CD4-positive, alpha-beta T cell treated with Interleukin-4 for 4 hours (primary cell): Measurements from ENCODE around the gene MROH7.

Experiments used
- DNase-seq: peaks from one replicate; pipeline ENCODE4 v3.0.0-alpha.2; 2020

Gene MROH7

GRCh38 chr1:54701066-54701465 is 59.5 kb downstream of the MROH7 start:
- no peak for DNase-seq

- no peak for DNase-seq
These were observed 60.4 kb downstream of the MROH7 start for GRCh38 chr1:54701996-54702395.

- DNase-seq = no peak
These were observed 61.9 kb downstream of the MROH7 start for GRCh38 chr1:54703471-54703870.

GRCh38 chr1:54705153-54705552 is 63.6 kb downstream of the MROH7 start:
- DNase-seq = no peak

- no peak for DNase-seq
These were observed 64.8 kb downstream of the MROH7 start for GRCh38 chr1:54706419-54706818.

- DNase-seq = no peak
These were observed 66.8 kb downstream of the MROH7 start for GRCh38 chr1:54708385-54708784.

- no peak for DNase-seq
These were observed 68.1 kb downstream of the MROH7 start for GRCh38 chr1:54709547-54710292.

- DNase-seq = no peak
These were observed 68.8 kb downstream of the MROH7 start for GRCh38 chr1:54710434-54710833.

- no peak for DNase-seq
These were observed 69.3 kb downstream of the MROH7 start for GRCh38 chr1:54710841-54711240.

GRCh38 chr1:54711536-54711935 is 70.0 kb downstream of the MROH7 start:
- DNase-seq = no peak

- DNase-seq = no peak
These were observed 73.4 kb downstream of the MROH7 start for GRCh38 chr1:54714881-54715492.

GRCh38 chr1:54715493-54716298 is 74.1 kb downstream of the MROH7 start, which contains the start of gene TTC4:
TSS of gene TTC4 (plus strand) at chr1:54715861. CDS start at chr1:54715909, 48 bp downstream.
- DNase-seq = peak; percentile 79

- no peak for DNase-seq
These were observed 74.9 kb downstream of the MROH7 start for GRCh38 chr1:54716299-54717047.

- no peak for DNase-seq
These were observed 80.1 kb downstream of the MROH7 start for GRCh38 chr1:54721719-54722118.

GRCh38 chr1:54723985-54724384 is 82.4 kb downstream of the MROH7 start:
- no peak for DNase-seq

- no peak for DNase-seq
These were observed 83.2 kb downstream of the MROH7 start for GRCh38 chr1:54724771-54725170.

GRCh38 chr1:54728027-54728426 is 86.4 kb downstream of the MROH7 start:
- DNase-seq = no peak

GRCh38 chr1:54736685-54737084 is 95.1 kb downstream of the MROH7 start:
- no peak for DNase-seq

GRCh38 chr1:54738244-54738643 is 96.7 kb downstream of the MROH7 start:
- no peak for DNase-seq

GRCh38 chr1:54741531-54741930 is 99.9 kb downstream of the MROH7 start:
- no peak for DNase-seq

- DNase-seq = no peak
These were observed 100.7 kb downstream of the MROH7 start for GRCh38 chr1:54742282-54742681.

- no peak for DNase-seq
These were observed 102.0 kb downstream of the MROH7 start for GRCh38 chr1:54743416-54744226.
